ENCODE measurements around the gene SLC36A1. TPM values are rescaled to one million over a fixed set of nuclear protein-coding genes. Genes with fewer than 3 reads are reported as not detected.

Gene SLC36A1
- total and polyA plus RNA-seq, 2 donors (not counting 1 experiment from before 2014, with no cell fraction given), result 4.6 to 18.9 TPM

DNA sequence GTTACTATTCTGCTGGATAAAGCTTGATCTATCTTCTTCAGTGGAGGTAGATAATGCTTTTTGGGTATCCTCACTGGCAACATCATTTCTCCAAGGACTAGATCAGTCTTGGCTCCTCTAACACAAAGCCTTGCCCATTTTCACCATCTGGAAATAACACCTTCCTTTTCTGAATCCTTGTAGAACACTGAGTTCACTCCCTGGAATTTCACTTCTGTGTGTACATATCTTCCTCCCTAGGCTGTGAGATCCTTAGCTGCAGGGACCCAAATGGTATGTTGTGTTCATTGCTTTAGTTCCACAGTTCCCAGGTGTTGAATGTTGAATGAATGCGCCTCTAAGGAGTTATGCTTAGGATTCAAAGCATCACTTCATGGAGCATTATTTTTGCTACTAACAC lies 16.7 kb upstream of the SLC36A1 start:
- Histone ChIP-seq H3K27ac (ENCODE audit: insufficient read depth, low read length) (no peak overlapping the region), H3K4me1 (ENCODE audit: control insufficient read depth, extremely low read depth, insufficient read depth, low read length) (no peaks in the 10 kb centered on the region), H3K27me3 (ENCODE audit: control insufficient read depth, insufficient read depth, low read length) (no peaks in the 10 kb centered on the region), H3K79me2 (ENCODE audit: control insufficient read depth, insufficient read depth, low read length) (no peaks in the 10 kb centered on the region), H3K9ac (ENCODE audit: insufficient read depth, low read length) (no peak overlapping the region), H3K4me3 (replicated peaks in 1 of 4; ENCODE audit: control extremely low read depth in 1 of 4, insufficient read depth in 1 of 4, low read depth in 3 of 4, low read length in 4 of 4) (no peak overlapping the region), H3K9me3 (ENCODE audit: control insufficient read depth, insufficient read depth, low read depth, low read length) (no peaks in the 10 kb centered on the region), H3K36me3 (ENCODE audit: control insufficient read depth, insufficient read depth, low read length) (no peaks in the 10 kb centered on the region), H3K4me2 (ENCODE audit: extremely low read depth, insufficient read depth, low read length) (no peak overlapping the region), H2AFZ (ENCODE audit: low read length) (no peak overlapping the region), H4K20me1 (ENCODE audit: control insufficient read depth, extremely low read depth, insufficient read depth, low read length) (no peaks in the 10 kb centered on the region)
- DNase-seq (ENCODE audit: low read depth in 2 of 2), result no peak
- TF ChIP-seq CTCF (conservative IDR thresholded peaks at IDR 0.05 in 1 of 2, IDR thresholded peaks at IDR 0.05 in 1 of 2; ENCODE audit: low read depth in 1 of 2, low read length in 2 of 2) (no peak), EZH2 (IDR thresholded peaks at IDR 0.05; ENCODE audit: low read length, missing control alignments) (no peak)

GRCh38 chr5:151431666-151432065 lies 15.7 kb upstream of the SLC36A1 start:
- Histone ChIP-seq H3K27ac (ENCODE audit: insufficient read depth, low read length) (no peak overlapping the region), H3K27me3 (ENCODE audit: control insufficient read depth, insufficient read depth, low read length) (no peaks in the 10 kb centered on the region), H3K4me1 (ENCODE audit: control insufficient read depth, extremely low read depth, insufficient read depth, low read length) (no peaks in the 10 kb centered on the region), H3K4me3 (replicated peaks in 1 of 4; ENCODE audit: control extremely low read depth in 1 of 4, insufficient read depth in 1 of 4, low read depth in 3 of 4, low read length in 4 of 4) (no peak overlapping the region), H3K9me3 (ENCODE audit: control insufficient read depth, insufficient read depth, low read depth, low read length) (no peaks in the 10 kb centered on the region), H4K20me1 (ENCODE audit: control insufficient read depth, extremely low read depth, insufficient read depth, low read length) (no peaks in the 10 kb centered on the region), H3K9ac (ENCODE audit: insufficient read depth, low read length) (no peak overlapping the region), H3K36me3 (ENCODE audit: control insufficient read depth, insufficient read depth, low read length) (no peaks in the 10 kb centered on the region), H2AFZ (ENCODE audit: low read length) (no peak overlapping the region), H3K4me2 (ENCODE audit: extremely low read depth, insufficient read depth, low read length) (no peak overlapping the region), H3K79me2 (ENCODE audit: control insufficient read depth, insufficient read depth, low read length) (no peaks in the 10 kb centered on the region)
- no peak for TF ChIP-seq CTCF (conservative IDR thresholded peaks at IDR 0.05 in 1 of 2, IDR thresholded peaks at IDR 0.05 in 1 of 2; ENCODE audit: low read depth in 1 of 2, low read length in 2 of 2)
- no peak for TF ChIP-seq EZH2 (IDR thresholded peaks at IDR 0.05; ENCODE audit: low read length, missing control alignments)
- no peak for DNase-seq (ENCODE audit: low read depth in 2 of 2)

GRCh38 chr5:151432210-151432609 lies 15.2 kb upstream of the SLC36A1 start:
- no peak for TF ChIP-seq EZH2 (IDR thresholded peaks at IDR 0.05; ENCODE audit: low read length, missing control alignments)
- TF ChIP-seq CTCF (conservative IDR thresholded peaks at IDR 0.05 in 1 of 2, IDR thresholded peaks at IDR 0.05 in 1 of 2; ENCODE audit: low read depth in 1 of 2, low read length in 2 of 2), result no peak
- no peaks in the 10 kb centered on the region for H4K20me1 ChIP-seq (ENCODE audit: control insufficient read depth, extremely low read depth, insufficient read depth, low read length)

More at GRCh38 chr5:151432210-151432609, 15.2 kb upstream of the SLC36A1 start:
- H2AFZ ChIP-seq (ENCODE audit: low read length), result no peak overlapping the region
- H3K9me3 ChIP-seq (ENCODE audit: control insufficient read depth, insufficient read depth, low read depth, low read length), result no peaks in the 10 kb centered on the region
- H3K27me3 ChIP-seq (ENCODE audit: control insufficient read depth, insufficient read depth, low read length), result no peaks in the 10 kb centered on the region
- no peak overlapping the region for H3K9ac ChIP-seq (ENCODE audit: insufficient read depth, low read length)
- no peaks in the 10 kb centered on the region for H3K79me2 ChIP-seq (ENCODE audit: control insufficient read depth, insufficient read depth, low read length)
- H3K4me3 ChIP-seq (replicated peaks in 1 of 4; ENCODE audit: control extremely low read depth in 1 of 4, insufficient read depth in 1 of 4, low read depth in 3 of 4, low read length in 4 of 4), result no peak overlapping the region
- no peak for DNase-seq (ENCODE audit: low read depth in 2 of 2)
- no peaks in the 10 kb centered on the region for H3K36me3 ChIP-seq (ENCODE audit: control insufficient read depth, insufficient read depth, low read length)
- no peak overlapping the region for H3K4me2 ChIP-seq (ENCODE audit: extremely low read depth, insufficient read depth, low read length)
- H3K27ac ChIP-seq (ENCODE audit: insufficient read depth, low read length), result no peak overlapping the region
- no peaks in the 10 kb centered on the region for H3K4me1 ChIP-seq (ENCODE audit: control insufficient read depth, extremely low read depth, insufficient read depth, low read length)

Measured in fibroblast of lung (primary cell).